ENCODE data around the gene ZNF503. TPM values are rescaled to one million over a fixed set of nuclear protein-coding genes. Genes with fewer than 3 reads are reported as not detected.
A peak's percentile ranks its signal among the peaks of the same experiment; 100 is the strongest.
"Not testable (repeated sequence)": the region's sequence is repeated elsewhere in the genome, so short reads cannot be mapped to it uniquely, and the experiment has no call there.

ZNF503 gene
- total RNA-seq, 4 donors from 2014 or later, result 9.7 to 17.5 (median 14.8) TPM

- Histone ChIP-seq H3K4me3 (no peak overlapping the region), H3K9me3 (no peaks in the 10 kb centered on the region), H3K36me3 (no peaks in the 10 kb centered on the region), H3K4me1 (no peaks in the 10 kb centered on the region), H3K27me3 (no peaks in the 10 kb centered on the region), H3K27ac (no peak overlapping the region)
- WGBS, 2 donors, result 90 to 92% methylated on average over 2 of the region's 2 CpGs
- TF ChIP-seq POLR2A (IDR thresholded peaks at IDR 0.05), result no peak
- no peak for TF ChIP-seq CTCF (IDR thresholded peaks at IDR 0.05)
- intact Hi-C loops (cut with DNase I), result no loop called here
- no peak for DNase-seq
These were observed 30.6 kb downstream of the ZNF503 start for GRCh38 chr10:75371010-75371409.

GRCh38 chr10:75369838-75370237, 31.7 kb downstream of the ZNF503 start:
- DNase-seq; H3K36me3 ChIP-seq; H3K4me1 ChIP-seq; H3K9me3 ChIP-seq; intact Hi-C loops (cut with DNase I); H3K27me3 ChIP-seq; H3K4me3 ChIP-seq; H3K27ac ChIP-seq: not testable (repeated sequence)
- 95 to 98% methylated on average over 9 of the region's 9 CpGs for WGBS, 2 donors

- Histone ChIP-seq H3K4me3 (no peak overlapping the region), H3K9me3 (no peaks in the 10 kb centered on the region), H3K4me1 (no peaks in the 10 kb centered on the region), H3K36me3 (no peaks in the 10 kb centered on the region), H3K27ac (no peak overlapping the region), H3K27me3 (no peaks in the 10 kb centered on the region)
- intact Hi-C loops (cut with DNase I), result no loop called here
- no peak for TF ChIP-seq POLR2A (IDR thresholded peaks at IDR 0.05)
- no peak for TF ChIP-seq CTCF (IDR thresholded peaks at IDR 0.05)
- no peak for DNase-seq
- WGBS, 2 donors, result 86 to 88% methylated on average over 2 of the region's 2 CpGs
These were observed 33.7 kb downstream of the ZNF503 start for GRCh38 chr10:75367901-75368300.

GRCh38 chr10:75367021-75367487, 34.5 kb downstream of the ZNF503 start:
- peak overlapping the region in 1 of 4 donors; percentile 29 for H3K27ac ChIP-seq
- no peaks in the 10 kb centered on the region for H3K27me3 ChIP-seq
- no peaks in the 10 kb centered on the region for H3K9me3 ChIP-seq
- H3K4me3 ChIP-seq, result no peak overlapping the region
- intact Hi-C loops (cut with DNase I), result no loop called here
- H3K4me1 ChIP-seq, result no peaks in the 10 kb centered on the region
- DNase-seq, result no peak
- no peaks in the 10 kb centered on the region for H3K36me3 ChIP-seq
- 58 to 75% methylated on average over 6 to 7 of the region's 8 CpGs for whole genome bisulfite sequencing, 2 donors
- TF ChIP-seq CTCF (IDR thresholded peaks at IDR 0.05) (no peak), POLR2A (IDR thresholded peaks at IDR 0.05) (no peak)

GRCh38 chr10:75363431-75363830, 38.1 kb downstream of the ZNF503 start:
- no peaks in the 10 kb centered on the region for H3K27me3 ChIP-seq
- H3K27ac ChIP-seq, result no peak overlapping the region
- no peaks in the 10 kb centered on the region for H3K36me3 ChIP-seq
- no peak for DNase-seq
- intact Hi-C loops (cut with DNase I), result no loop called here
- no peak overlapping the region for H3K4me3 ChIP-seq
- peaks cover 0 to 13% (median 10%) of the 10 kb centered on the region in 3 donors for H3K4me1 ChIP-seq
- no peak for TF ChIP-seq POLR2A (IDR thresholded peaks at IDR 0.05)
- WGBS, 2 donors, result 85 to 93% methylated on average over 4 of the region's 4 CpGs
- H3K9me3 ChIP-seq, result no peaks in the 10 kb centered on the region

- H3K27me3 ChIP-seq; DNase-seq; H3K9me3 ChIP-seq; H3K27ac ChIP-seq; H3K36me3 ChIP-seq; H3K4me3 ChIP-seq; intact Hi-C loops (cut with DNase I): not testable (repeated sequence)
- WGBS, 2 donors, result 78 to 81% methylated on average over 7 of the region's 8 CpGs
- H3K4me1 ChIP-seq, result peaks cover 0 to 13% (median 10%) of the 10 kb centered on the region in 3 donors
These were observed 41.7 kb downstream of the ZNF503 start for GRCh38 chr10:75359876-75360275.

GRCh38 chr10:75358835-75359421, 42.6 kb downstream of the ZNF503 start:
- TF ChIP-seq POLR2A (IDR thresholded peaks at IDR 0.05), result no peak
- no peak for TF ChIP-seq CTCF (IDR thresholded peaks at IDR 0.05)
- H3K36me3 ChIP-seq, result no peaks in the 10 kb centered on the region
- H3K4me1 ChIP-seq, result peaks cover 0 to 13% (median 10%) of the 10 kb centered on the region in 3 donors
- no peak overlapping the region for H3K4me3 ChIP-seq
- H3K9me3 ChIP-seq, result peaks cover 0 to 4% (median 0%) of the 10 kb centered on the region in 3 donors
- intact Hi-C loops (cut with DNase I), result no loop called here
- WGBS, 2 donors, result 6 to 55% methylated on average over 2 to 6 of the region's 6 CpGs
- H3K27ac ChIP-seq, result peak overlapping the region in 1 of 4 donors; percentile 5
- no peaks in the 10 kb centered on the region for H3K27me3 ChIP-seq
- no peak for DNase-seq

Measured in esophagus squamous epithelium (tissue), 5 donors.